ENCODE measurements around the gene PAF1. TPM values are rescaled to one million over a fixed set of nuclear protein-coding genes. Genes with fewer than 3 reads are reported as not detected.
A peak's percentile ranks its signal among the peaks of the same experiment; 100 is the strongest.

PAF1 gene
- total and polyA plus RNA-seq, 2 of the 13 experiments (the other 11 are each of a cell fraction or from before 2014, with no cell fraction given): 30.2 to 31.1 TPM

DNA sequence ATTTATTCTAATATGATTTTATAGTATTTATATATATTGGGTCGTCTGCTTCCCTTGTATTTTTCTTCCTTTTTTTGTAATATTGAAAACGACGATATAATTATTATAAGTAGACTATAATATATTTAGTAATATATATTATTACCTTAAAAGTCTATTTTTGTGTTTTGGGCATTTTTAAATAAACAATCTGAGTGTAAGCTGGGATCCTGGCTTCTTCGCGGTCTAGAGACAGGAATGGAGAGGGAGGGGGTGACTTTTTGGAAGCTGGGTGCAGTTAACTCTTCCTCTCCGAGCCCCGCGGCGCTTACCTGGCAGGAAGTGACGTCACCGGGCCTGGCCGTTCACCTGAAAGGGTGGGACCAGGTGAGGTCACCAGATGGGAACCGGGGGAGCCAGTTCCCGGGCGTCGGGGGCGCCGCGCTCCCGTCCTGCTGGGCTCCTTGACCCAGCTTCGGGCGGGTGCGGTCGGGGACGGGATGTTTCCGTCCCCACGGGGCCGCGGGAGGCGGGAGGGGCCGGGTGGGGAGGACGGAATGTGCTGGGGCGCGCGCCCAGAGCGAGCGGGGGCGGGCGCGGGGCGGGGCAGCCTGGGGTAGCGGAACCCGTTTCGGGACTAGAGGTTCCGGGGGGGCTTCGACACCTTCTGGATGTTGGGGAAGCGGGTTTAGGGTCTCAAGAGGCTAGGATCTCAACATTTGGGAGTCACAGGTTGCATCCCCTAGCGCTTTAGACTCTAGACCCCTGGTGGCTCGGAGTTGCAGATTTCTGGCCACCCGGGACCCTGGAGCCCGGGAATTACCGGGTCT, 18.5 kb upstream of the PAF1 start (continued):
- 0 out of 2 replicates have a peak, but pooled peaks have one; percentile 34 for TF ChIP-seq ZNF350 (CRISPR knock-in tag; IDR thresholded peaks at IDR 0.05; ENCODE audit: borderline replicate concordance, low read depth)
- peak; percentile 36; the same call in 1 of the 2 replicates for TF ChIP-seq ZNF501 (CRISPR knock-in tag; IDR thresholded peaks at IDR 0.05)
- TF ChIP-seq SYNCRIP (IDR thresholded peaks at IDR 0.05; ENCODE audit: insufficient read depth, low read depth, low read length): no peak
- TF ChIP-seq, protein P1, sequence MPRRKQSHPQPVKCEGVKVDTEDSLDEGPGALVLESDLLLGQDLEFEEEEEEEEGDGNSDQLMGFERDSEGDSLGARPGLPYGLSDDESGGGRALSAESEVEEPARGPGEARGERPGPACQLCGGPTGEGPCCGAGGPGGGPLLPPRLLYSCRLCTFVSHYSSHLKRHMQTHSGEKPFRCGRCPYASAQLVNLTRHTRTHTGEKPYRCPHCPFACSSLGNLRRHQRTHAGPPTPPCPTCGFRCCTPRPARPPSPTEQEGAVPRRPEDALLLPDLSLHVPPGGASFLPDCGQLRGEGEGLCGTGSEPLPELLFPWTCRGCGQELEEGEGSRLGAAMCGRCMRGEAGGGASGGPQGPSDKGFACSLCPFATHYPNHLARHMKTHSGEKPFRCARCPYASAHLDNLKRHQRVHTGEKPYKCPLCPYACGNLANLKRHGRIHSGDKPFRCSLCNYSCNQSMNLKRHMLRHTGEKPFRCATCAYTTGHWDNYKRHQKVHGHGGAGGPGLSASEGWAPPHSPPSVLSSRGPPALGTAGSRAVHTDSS (CRISPR knock-in tag; conservative IDR thresholded peaks at IDR 0.05): no peak
- TF ChIP-seq MLLT10 (CRISPR knock-in tag; IDR thresholded peaks at IDR 0.05): no peak
- no peak for TF ChIP-seq ZNF326 (CRISPR knock-in tag; IDR thresholded peaks at IDR 0.05; ENCODE audit: borderline replicate concordance)
- no peak for TF ChIP-seq MTF2 (CRISPR knock-in tag; IDR thresholded peaks at IDR 0.05; ENCODE audit: borderline replicate concordance)
- TF ChIP-seq, protein P2, sequence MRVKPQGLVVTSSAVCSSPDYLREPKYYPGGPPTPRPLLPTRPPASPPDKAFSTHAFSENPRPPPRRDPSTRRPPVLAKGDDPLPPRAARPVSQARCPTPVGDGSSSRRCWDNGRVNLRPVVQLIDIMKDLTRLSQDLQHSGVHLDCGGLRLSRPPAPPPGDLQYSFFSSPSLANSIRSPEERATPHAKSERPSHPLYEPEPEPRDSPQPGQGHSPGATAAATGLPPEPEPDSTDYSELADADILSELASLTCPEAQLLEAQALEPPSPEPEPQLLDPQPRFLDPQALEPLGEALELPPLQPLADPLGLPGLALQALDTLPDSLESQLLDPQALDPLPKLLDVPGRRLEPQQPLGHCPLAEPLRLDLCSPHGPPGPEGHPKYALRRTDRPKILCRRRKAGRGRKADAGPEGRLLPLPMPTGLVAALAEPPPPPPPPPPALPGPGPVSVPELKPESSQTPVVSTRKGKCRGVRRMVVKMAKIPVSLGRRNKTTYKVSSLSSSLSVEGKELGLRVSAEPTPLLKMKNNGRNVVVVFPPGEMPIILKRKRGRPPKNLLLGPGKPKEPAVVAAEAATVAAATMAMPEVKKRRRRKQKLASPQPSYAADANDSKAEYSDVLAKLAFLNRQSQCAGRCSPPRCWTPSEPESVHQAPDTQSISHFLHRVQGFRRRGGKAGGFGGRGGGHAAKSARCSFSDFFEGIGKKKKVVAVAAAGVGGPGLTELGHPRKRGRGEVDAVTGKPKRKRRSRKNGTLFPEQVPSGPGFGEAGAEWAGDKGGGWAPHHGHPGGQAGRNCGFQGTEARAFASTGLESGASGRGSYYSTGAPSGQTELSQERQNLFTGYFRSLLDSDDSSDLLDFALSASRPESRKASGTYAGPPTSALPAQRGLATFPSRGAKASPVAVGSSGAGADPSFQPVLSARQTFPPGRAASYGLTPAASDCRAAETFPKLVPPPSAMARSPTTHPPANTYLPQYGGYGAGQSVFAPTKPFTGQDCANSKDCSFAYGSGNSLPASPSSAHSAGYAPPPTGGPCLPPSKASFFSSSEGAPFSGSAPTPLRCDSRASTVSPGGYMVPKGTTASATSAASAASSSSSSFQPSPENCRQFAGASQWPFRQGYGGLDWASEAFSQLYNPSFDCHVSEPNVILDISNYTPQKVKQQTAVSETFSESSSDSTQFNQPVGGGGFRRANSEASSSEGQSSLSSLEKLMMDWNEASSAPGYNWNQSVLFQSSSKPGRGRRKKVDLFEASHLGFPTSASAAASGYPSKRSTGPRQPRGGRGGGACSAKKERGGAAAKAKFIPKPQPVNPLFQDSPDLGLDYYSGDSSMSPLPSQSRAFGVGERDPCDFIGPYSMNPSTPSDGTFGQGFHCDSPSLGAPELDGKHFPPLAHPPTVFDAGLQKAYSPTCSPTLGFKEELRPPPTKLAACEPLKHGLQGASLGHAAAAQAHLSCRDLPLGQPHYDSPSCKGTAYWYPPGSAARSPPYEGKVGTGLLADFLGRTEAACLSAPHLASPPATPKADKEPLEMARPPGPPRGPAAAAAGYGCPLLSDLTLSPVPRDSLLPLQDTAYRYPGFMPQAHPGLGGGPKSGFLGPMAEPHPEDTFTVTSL (CRISPR knock-in tag; IDR thresholded peaks at IDR 0.05; ENCODE audit: borderline replicate concordance): no peak
- no peak for TF ChIP-seq ZNF230 (CRISPR knock-in tag; IDR thresholded peaks at IDR 0.05)
- no peak for TF ChIP-seq ZNF484 (CRISPR knock-in tag; IDR thresholded peaks at IDR 0.05; ENCODE audit: borderline replicate concordance, low read depth)
- TF ChIP-seq, protein P3, sequence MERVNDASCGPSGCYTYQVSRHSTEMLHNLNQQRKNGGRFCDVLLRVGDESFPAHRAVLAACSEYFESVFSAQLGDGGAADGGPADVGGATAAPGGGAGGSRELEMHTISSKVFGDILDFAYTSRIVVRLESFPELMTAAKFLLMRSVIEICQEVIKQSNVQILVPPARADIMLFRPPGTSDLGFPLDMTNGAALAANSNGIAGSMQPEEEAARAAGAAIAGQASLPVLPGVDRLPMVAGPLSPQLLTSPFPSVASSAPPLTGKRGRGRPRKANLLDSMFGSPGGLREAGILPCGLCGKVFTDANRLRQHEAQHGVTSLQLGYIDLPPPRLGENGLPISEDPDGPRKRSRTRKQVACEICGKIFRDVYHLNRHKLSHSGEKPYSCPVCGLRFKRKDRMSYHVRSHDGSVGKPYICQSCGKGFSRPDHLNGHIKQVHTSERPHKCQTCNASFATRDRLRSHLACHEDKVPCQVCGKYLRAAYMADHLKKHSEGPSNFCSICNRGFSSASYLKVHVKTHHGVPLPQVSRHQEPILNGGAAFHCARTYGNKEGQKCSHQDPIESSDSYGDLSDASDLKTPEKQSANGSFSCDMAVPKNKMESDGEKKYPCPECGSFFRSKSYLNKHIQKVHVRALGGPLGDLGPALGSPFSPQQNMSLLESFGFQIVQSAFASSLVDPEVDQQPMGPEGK (CRISPR knock-in tag; IDR thresholded peaks at IDR 0.05): peak; percentile 62
- TF ChIP-seq PAWR (CRISPR knock-in tag; IDR thresholded peaks at IDR 0.05; ENCODE audit: borderline replicate concordance): no peak
- no peak for TF ChIP-seq ZNF354B (CRISPR knock-in tag; IDR thresholded peaks at IDR 0.05)
- 0 out of 2 replicates have a peak, but pooled peaks have one; percentile 6 for TF ChIP-seq TP53 (CRISPR knock-in tag; conservative IDR thresholded peaks at IDR 0.05)
- no peak for TF ChIP-seq SATB2 (CRISPR knock-in tag; IDR thresholded peaks at IDR 0.05)
- TF ChIP-seq ZNF343 (CRISPR knock-in tag; IDR thresholded peaks at IDR 0.05): no peak
- no peak; the same call in 1 of the 2 replicates for TF ChIP-seq RXRA (CRISPR knock-in tag; IDR thresholded peaks at IDR 0.05)
- TF ChIP-seq NFYB (CRISPR knock-in tag; IDR thresholded peaks at IDR 0.05): no peak
- TF ChIP-seq ZFAT (CRISPR knock-in tag; conservative IDR thresholded peaks at IDR 0.05): no peak
- TF ChIP-seq ZNF138 (CRISPR knock-in tag; IDR thresholded peaks at IDR 0.05; ENCODE audit: low read depth): no peak

Measured in HepG2 (cell line).